SH-SY5Y (cell line): Measurements from ENCODE around the gene CABP4.

Experiments used
- GATA2 ChIP-seq: IDR thresholded peaks from 2 replicates; pipeline ENCODE4 v1.6.1; 2011; ENCODE audit warnings: mild to moderate bottlenecking, low read depth, low read length
- GATA3 ChIP-seq: IDR thresholded peaks from 2 replicates; pipeline ENCODE4 v1.6.1; 2011; ENCODE audit warnings: low read depth, mild to moderate bottlenecking, low read length, moderate library complexity

DNA sequence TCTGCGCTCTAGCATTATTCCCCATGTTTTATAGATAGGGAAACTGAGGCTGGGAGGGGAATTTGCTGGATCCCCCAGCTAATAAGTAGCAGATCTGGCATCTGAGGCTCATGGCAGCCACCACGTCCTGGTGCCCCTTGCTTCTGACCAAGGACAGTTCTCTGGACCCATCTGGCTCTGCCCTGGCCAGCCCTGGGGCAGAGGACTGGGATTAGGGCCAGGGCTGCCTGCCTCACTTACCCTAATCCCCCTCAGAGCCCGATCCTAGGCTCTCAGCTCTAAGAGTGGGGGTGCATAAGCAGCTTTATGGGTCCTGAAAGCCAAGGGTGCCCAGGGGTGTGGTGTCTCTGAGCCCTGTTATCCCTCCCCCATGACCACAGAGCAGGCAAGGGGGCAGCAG is at the start of gene CABP4:
- TF ChIP-seq GATA2 (no peak), GATA3 (no peak)
